GM18508 (cell line): ENCODE measurements around the gene PCDH15.

Source experiments
- ATAC-seq: cut with Tn5 transposase; IDR thresholded peaks from one replicate; pipeline ENCODE4 v1.9.1; 2021; ENCODE audit warnings: moderate number of reproducible peaks; ENCODE audit not compliant: insufficient read depth, unreplicated experiment

Gene PCDH15

DNA sequence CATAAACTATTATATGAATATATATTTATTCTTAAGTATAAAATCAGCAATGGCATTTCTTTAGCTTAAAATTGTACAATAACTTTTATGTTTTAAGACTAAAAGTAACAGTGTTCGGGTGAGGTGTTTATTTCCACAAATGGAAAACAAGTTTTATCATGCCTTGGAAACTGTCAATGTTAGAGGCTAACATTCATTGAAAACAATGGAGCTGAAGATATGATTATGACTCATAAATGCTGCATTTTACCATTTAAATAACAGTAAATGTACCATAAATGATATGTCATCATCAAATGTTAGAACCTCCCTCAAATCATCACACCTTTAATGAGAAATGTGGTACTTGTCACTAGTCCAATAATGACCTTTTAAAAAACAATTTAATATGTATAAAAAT, 897.3 kb downstream of the PCDH15 start:
- no peak for ATAC-seq

DNA sequence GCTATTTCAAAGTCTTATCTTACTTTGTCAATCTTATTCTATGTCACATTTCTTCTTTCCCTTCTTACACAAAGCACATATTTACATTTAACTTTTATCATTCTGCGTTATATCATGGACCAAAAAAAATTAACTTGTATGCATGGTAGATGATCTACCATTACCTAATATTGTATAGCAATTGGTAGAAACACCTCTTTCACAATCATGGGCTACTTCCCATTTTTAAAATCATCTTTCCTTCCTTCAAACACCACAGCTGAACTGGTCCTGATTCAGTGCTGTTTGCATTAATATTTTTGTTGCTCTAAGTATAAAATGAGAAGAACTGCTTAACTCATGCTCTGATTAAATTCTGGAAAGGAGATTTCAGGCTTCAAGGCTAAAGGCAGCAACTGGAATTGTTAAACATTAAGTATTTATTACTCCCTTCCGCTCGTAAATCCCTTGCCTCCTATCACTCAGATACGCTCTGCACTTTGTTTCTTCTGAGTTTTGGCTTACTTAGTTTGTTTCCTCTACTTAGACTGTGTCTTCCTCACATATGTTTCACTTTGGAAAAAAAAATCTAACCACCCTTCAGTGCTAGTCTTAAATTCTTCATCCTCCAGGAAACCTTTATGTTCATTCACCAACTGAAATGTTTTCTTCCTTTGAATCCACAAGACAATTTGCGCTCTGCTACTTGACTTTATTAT, 901.4 kb downstream of the PCDH15 start:
- no peak for ATAC-seq

DNA sequence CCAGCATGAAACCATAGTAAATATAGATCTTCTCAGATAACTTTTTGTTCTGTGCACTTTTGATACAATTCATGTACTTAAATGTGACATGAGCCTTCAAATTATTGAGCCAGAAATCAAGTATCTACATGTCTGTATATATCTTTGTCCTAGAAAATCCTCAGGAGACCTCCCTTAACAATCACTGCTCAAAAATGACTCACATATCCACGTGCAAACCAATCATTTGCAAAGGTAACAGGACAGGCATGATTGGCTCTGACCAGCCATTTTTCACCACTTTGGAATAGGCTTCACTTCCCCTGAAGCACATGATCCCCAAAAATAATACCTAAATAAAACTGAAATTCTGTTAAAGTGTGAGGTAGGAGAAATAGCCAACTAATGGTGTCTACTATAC, 902.5 kb downstream of the PCDH15 start:
- ATAC-seq: no peak

DNA sequence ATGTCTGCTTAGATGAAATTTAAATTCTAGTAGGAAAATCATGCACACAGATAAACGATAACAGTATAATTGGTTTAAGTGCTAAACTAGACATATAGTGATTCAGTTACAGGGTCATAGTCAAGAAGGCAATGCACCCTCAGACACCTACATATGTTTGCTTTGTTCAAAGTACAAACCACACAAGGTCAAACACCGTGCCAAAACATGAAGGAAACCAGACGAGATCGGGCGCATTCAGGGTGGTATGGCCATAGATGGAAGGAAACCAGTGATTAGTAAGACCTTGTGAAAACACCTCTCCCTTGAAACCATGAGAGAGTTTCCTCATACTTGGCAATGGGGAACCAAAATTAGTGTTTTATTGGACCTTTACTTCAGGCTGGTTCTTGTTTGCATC, 906.9 kb downstream of the PCDH15 start:
- ATAC-seq: no peak

DNA sequence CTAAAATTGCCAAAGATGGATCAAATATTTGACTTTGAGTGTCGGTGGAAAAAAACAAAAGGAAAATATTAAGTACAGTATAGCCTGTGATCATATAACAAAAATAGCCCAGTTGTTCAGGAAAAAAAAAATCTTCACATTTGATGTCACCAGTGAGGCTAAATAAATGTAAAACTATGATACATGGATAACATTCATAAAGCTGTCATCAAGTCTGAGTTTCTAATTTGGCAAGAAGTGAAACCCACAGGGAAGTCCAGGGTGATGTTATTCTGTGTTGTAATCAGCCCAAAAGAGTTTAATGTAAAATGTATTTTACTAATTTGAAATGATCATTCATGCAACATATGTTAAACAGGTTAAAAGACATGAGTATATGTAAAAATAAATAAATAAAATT, 908.0 kb downstream of the PCDH15 start:
- ATAC-seq: no peak

DNA sequence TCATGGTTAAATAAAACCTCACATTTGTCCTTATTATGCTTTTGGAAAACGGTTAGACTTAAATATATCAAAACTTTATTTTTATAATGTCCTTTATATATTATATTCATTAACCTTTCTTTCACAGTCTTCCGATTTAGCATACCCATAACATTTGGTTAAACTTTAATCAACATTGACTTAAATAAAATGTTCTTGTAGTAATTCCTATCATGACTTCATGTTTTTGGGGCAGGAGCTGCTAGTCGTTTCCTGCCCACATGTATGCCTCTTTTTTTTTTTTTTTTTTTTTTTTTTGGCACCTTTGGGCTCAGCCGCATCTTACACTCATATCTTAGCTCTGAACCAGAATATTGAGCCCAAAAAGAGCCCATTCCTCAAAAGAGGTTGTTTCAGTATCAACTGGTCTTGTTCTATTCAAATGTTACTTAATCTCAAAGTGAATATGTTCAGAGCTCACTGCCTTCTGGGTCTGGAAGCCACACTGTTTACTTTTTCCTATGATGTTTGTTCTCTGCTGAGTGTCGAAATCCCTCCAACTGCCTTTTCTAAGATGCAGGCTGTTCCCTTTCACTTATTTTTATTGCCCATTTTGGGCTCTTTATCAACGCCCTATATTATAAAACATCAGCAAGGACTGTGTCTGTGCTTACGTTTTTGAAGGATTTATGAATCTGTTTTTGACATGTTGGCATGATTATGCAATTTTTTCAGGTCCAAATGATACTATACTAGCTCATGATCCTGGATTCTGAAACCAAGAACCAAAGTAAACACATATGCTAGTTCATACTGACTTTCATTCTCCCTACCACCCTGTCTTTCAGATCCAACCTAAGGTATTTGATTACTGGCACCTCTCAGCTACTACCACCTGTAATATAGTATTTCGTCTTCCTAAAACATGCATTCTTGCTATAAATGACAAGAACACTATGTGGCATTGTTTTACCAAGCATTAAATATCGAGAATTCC, 914.4 kb downstream of the PCDH15 start:
- no peak for ATAC-seq

DNA sequence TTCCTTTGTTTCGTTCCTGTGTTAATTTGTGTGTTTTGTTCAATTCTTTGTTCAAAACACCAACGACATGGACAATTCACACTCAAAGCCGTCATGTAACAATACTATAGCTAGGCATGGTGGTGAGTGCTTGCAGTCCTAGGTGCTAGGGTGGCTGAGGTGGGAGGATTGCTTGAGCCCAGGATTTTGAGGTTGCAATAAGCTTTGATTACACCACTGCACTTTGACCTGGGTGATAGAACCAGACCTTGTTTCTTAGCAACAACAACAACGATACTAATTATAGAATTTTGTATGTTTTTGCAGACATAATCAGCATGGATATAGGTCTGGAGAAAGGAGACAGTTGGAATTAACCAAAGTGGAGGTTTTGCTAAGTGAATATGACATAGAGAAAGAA, 936.2 kb downstream of the PCDH15 start:
- no peak for ATAC-seq

DNA sequence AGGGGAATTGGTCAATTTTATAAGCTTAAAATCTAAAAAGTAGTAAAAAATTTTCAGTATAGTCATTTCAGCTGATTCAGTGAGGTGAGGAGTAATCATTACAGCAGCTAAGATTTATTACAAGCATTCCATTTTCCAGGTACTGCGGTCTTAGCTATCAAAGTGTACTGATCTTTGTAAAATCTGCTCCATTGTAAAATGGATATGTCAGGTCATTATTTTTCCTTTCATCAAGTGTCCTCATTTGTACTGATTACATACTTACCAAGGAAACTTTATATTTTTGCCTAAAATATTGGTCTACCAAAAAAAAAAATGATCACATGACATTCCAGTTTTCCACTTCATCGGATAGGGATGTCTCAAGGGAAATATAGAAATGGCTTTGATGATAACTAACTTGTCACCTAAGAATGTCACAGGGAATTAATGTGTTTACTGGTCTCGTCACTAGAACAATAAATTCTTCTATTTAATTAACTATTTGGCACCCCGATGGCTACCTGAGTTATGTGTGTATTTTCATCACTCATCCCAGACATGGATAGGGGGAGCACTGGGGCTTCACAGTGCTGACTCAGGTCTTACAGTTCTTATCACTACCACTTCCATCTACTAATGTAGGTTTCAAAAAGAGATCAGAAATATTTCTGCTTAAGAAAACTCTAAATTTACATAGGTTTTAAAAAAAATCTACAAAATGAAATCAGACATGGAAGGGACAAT, 948.4 kb downstream of the PCDH15 start:
- ATAC-seq: no peak

DNA sequence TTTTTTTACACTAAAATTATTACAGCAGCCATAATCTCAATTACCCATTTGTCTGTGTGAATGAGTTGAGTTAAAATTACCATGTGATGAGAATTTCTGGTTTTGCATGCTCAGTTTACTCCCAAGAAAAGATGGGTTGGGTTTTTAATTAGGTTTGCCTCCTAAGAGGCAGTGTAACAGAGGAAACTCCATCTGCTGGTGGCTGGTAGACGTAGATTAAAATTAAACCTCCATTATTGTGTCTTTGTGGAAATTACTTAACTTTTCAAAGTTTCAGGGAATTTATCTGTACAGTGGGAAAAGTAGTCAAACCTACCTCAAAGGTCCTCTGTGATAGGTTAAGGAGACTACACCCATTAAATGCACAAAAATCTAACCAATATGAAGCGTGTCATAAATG, 954.2 kb downstream of the PCDH15 start:
- no peak for ATAC-seq

DNA sequence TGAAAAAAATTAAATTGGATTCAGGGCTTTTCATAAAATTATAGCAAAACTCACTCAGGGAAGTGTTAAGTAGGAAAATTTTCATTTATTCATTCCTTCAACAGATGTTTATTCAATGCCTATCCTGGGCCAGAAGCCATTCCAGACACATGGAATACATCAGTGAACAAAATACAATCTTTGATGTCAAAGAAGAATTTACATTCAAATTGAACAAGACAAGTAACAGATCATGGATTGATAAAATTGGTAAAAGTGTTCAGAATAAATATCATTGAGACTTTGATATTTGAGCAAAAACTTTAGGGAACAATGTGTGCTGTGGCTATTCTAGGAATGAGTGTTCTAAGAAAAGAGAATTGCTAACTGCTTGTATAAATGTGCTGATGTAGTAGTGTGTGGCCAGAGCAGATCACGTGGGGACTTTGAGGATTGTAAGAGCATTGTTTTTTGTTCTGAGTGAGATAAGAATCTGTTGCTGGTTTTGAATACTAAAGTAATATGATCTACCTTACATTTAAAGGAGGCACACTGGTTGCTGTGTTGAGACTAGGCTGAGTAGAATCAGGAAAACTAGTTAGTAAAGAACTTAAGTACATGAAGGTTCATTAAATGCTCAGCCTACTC, 957.2 kb downstream of the PCDH15 start:
- ATAC-seq: no peak

DNA sequence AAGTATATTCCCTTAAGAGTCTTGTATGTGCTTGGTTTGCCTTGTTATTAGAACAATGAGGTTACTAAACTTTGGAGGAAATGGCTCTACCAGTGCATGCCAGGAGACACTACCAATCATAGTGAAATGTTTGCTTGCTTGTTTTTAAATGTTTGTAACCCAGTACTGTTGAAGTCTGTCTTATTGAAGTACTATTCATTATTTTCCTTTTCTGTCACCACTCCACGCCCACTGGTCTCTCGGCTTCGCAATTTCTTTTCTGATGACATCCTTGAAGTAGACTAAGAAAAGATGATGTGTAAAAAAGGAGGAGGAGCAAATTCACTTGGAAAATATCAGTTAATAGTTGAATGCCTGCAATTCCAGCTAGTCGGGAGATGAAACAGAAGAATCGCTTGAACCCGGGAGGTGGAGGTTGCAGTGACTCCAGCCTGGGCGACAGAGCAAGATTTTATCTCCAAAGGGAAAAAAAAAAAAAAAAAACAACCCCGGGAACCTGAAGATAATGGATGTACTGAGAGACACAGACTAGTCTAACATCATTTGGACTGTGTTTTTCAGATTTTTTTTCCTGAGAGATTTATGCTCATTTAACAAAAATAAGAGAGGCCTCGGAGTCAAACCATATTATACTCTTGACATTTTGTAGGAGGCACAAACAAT, 959.4 kb downstream of the PCDH15 start:
- ATAC-seq: no peak

DNA sequence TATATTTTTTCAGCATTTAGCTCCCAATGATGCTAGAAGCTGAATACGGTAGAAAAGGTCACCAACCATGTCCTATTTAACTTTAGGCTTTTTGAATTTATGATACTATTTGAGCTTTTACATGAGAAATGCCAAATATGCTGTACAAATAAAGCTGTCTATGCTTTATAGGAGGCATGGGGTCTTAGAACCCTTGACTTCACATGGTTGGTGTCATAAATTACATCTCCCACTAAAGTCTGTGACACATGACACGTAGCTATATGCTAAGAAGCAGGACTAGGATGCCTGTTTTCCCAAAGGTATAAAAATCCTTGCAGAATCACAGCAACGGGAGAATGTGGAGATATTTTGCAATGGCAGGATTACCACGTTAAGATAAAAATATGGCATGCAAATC, 960.4 kb downstream of the PCDH15 start:
- no peak for ATAC-seq

DNA sequence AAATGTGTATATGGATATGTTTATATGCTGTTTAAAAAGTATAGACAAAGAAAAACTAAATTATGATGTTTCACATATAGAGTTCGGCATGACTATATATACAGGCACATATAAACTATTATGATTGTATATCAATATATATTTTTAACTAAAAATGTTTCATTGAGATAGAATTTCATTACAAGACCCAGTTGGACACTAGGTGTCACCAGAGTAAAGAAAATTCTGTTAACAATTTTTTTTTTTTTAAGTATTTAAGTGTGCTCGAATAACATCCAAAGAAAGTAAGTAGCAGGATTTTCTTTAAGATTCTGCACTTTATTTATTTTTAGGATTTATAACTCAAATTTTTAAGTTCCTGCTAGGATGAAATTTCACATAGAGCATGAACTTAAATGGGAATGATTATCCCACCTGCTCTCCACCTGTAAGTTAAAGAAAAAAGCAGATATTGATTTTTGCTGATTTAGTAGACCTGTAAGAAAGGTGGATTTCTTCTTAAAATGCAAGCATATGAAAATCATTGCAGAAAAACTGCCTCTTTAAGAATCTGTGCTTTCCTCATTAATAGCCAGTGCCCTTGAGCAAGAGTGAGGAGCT, 961.5 kb downstream of the PCDH15 start:
- ATAC-seq: no peak

DNA sequence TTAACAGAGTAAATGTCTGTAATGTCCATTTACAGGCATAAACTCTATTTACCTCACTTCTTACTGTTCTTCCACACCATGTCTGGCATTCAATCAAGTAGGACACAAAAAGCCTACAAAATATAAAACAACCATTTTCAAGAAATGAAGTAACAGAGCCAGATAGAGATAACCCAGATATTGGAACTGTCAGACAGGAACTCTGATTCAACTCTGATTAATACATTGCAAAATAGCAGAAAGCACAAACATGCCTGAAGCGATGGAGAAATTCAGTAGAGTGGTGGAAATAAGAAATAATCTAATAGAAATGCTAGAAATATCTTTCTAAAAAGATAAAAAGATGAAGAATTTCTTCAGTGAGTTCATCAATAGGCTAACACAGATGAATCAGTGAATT, 964.4 kb downstream of the PCDH15 start:
- ATAC-seq: no peak

DNA sequence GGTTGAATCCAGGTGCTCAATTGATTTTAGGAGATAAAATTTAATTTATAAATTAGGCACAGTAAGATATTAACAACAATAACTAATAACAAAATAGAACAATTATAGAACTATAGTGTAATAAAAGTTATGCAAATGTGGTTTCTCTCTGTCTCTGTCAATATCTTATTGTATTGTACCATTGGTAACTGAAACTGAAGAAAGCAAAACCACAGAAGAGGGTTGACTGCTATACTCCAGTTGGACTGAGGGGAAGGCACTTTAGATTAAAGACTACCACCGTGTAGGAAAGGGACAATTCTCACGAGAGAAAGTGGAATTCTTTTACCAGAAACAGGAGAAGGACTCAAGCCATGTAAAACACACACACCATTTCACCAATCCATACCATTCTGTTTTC, 967.1 kb downstream of the PCDH15 start:
- no peak for ATAC-seq

DNA sequence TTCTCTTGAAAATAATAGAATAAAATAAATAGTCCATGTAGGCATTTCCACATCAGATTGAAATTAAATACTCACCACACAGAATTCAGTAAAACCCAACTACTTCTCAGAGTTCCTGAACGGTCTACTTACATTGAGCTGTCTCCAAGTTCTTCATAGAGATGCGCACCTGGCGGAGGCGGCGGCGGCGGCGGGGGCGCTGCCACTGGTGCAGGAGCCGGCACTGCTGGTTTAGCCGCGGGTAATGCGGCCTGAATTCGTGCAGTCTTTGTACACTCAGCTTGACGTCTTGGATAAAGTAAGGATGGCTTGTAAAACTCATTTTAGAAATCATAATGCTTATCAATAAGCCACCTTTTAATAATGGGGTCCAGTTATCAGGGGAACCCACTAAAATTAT, 973.8 kb downstream of the PCDH15 start:
- ATAC-seq: no peak

DNA sequence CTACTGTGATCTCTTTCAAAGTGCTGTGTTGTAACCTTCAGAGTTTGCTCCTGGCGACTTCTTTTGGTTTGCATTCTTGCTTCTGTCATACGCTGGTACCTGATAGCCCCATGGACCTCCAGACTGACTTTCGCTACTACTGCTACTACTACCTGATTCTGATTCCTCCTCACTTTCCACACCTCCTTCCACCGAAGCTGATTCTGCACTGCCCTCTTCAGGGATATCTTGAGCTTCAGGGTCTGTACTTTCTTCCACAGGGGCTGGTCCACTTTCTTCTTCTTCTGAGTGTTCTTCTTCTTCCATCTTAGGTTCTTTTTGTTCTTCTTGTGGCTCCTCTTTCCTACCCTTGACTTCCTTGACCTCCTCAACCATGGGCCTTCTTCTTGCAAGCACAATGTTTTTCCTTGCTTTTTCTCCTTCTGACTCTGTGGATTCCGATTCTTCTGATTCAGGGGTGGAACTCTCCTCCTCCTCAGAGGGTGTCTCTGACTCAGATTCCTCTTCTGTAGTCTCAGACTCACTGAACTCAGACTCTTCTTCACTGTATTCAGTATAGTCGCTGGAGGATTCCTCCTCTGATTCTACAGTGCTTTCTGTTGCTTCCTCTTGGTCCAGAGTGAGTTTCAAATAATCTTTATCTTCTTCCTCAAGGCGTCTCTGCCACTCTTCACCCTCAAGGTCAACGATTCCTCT, 992.2 kb downstream of the PCDH15 start:
- no peak for ATAC-seq

DNA sequence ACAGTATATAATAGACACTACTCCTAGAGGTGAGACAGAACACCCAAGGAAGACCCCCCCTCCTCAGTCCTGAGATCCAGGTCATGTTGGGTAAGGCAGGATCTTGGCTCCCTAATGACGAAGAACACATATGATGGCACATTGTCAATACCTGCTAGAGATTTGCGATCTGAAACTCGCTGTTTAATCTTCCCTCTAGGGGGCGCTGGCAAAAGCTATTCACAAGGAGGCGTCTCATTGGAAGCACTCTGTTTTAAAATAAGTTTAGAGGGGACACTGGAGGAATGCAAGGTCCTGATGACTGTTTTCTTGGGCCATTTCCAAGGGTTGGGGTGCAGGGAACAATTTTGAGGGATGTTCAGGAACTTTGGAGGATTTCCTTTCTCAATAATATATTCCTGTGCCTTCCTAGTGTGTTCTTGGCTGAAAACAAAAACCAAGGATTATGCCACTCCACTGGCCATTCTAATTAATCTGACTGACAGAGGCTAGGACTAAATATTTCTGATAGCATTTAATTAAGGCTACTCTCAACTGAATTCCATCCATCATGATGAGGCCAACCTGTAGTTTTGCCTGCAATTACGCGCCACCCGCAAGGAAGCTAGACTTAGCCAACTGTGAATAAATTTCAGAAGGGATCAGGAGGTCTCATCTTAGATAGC, 1014.7 kb downstream of the PCDH15 start:
- no peak for ATAC-seq

DNA sequence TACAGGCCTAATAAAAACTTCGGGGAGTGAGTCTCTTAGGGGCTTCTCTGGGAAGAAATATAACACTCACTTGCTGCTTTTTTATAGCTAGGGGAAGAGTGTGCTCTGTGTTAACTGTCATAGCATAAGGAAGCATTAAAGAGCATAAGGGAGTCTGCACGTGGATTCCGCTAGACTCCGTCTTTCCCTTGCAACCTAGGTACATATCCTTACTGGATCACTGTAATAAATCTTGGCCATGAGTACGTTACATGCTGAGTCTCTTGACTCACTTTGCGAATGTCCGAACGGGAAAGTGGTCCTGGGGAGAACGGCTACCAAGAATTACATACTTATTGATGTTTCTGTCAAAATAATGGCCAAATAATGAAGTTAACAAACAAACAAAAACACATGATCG, 1029.3 kb downstream of the PCDH15 start:
- ATAC-seq: no peak
